ENCODE data around the gene DDX49. TPM values are rescaled to one million over a fixed set of nuclear protein-coding genes. Genes with fewer than 3 reads are reported as not detected.

The DDX49 gene
- total and polyA plus RNA-seq, 2 of the 4 experiments (the other 2 are of a cell fraction) = 50.9 to 52.1 TPM

DNA sequence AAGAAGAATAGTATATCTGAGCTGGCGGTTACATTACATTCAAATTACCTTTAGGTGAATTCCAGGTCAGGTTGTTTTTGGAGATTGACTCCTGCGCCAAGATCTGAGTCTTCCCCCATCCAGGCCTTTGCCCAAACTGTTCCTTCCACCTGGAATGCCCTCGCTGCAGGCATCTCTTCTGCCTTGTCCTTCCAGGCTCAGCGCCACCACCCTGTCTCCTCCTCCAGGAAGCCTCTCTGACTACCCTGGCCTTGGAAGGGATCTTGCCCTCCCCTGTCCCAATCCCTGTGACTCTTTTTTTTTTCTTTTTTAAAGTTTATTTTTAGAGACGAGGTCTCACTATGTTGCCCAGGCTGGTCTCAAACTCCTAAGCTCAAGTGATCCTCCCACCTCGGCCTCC is 23.2 kb downstream of the DDX49 start:
- 100% methylated on average over 1 of the region's 6 CpGs; no CpG with 5 or more reads in 1 of the 2 experiments for WGBS, 2 experiments (ENCODE audit: extremely low coverage in 2 of 2, insufficient read length in 1 of 2)
- peaks cover 16% of the 10 kb centered on the region; the same call in 1 of the 2 replicates for H4K20me1 ChIP-seq (ENCODE audit: insufficient read depth, low read length)
- no peak overlapping the region for H3K4ac ChIP-seq (ENCODE audit: low read depth, low read length)
- H4K5ac ChIP-seq (ENCODE audit: low read depth, low read length) = no peak overlapping the region
- H2BK15ac ChIP-seq (ENCODE audit: low read depth, low read length) = no peak overlapping the region
- no peak overlapping the region for H3K4me2 ChIP-seq (ENCODE audit: low read depth, low read length)
- no peak overlapping the region for H3K4me3 ChIP-seq (ENCODE audit: insufficient read depth, low read depth, low read length)
- H3K27ac ChIP-seq (ENCODE audit: insufficient read depth, low read length) = no peak overlapping the region
- dilution Hi-C loops (cut with HindIII; ENCODE audit: low sequenced_read_pairs, unreplicated experiment) (no loop called here), intact Hi-C loops (cut with micrococcal nuclease) (no loop called here), in situ Hi-C loops (cut with MboI; ENCODE audit: low sequenced_read_pairs) (no loop called here)
- TF ChIP-seq, protein P1, sequence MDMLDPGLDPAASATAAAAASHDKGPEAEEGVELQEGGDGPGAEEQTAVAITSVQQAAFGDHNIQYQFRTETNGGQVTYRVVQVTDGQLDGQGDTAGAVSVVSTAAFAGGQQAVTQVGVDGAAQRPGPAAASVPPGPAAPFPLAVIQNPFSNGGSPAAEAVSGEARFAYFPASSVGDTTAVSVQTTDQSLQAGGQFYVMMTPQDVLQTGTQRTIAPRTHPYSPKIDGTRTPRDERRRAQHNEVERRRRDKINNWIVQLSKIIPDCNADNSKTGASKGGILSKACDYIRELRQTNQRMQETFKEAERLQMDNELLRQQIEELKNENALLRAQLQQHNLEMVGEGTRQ (IDR thresholded peaks at IDR 0.05; ENCODE audit: low read depth, low read length) = no peak
- TF ChIP-seq RCOR1 (IDR thresholded peaks at IDR 0.05; ENCODE audit: insufficient replicate concordance, low read length) (no peak), MAZ (IDR thresholded peaks at IDR 0.05; ENCODE audit: borderline replicate concordance, low read depth, low read length) (no peak), CHD1 (IDR thresholded peaks at IDR 0.05; ENCODE audit: low read depth, low read length) (no peak), NFE2L2 (IDR thresholded peaks at IDR 0.05; ENCODE audit: low read depth, low read length) (no peak), RAD21 (IDR thresholded peaks at IDR 0.05; ENCODE audit: low read length) (no peak), SMC3 (IDR thresholded peaks at IDR 0.05; ENCODE audit: low read depth, low read length) (no peak)
- TF ChIP-seq, protein P2, sequence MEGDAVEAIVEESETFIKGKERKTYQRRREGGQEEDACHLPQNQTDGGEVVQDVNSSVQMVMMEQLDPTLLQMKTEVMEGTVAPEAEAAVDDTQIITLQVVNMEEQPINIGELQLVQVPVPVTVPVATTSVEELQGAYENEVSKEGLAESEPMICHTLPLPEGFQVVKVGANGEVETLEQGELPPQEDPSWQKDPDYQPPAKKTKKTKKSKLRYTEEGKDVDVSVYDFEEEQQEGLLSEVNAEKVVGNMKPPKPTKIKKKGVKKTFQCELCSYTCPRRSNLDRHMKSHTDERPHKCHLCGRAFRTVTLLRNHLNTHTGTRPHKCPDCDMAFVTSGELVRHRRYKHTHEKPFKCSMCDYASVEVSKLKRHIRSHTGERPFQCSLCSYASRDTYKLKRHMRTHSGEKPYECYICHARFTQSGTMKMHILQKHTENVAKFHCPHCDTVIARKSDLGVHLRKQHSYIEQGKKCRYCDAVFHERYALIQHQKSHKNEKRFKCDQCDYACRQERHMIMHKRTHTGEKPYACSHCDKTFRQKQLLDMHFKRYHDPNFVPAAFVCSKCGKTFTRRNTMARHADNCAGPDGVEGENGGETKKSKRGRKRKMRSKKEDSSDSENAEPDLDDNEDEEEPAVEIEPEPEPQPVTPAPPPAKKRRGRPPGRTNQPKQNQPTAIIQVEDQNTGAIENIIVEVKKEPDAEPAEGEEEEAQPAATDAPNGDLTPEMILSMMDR (conservative IDR thresholded peaks at IDR 0.05; ENCODE audit: low read depth, low read length) = no peak
- no peak overlapping the region for H2BK120ac ChIP-seq (ENCODE audit: low read depth, low read length)
- peaks cover 6% of the 10 kb centered on the region for H3K4me1 ChIP-seq (ENCODE audit: control insufficient read depth, insufficient read depth, low read length)
- H2BK20ac ChIP-seq (ENCODE audit: low read depth, low read length) = no peak overlapping the region
- H2AK5ac ChIP-seq (ENCODE audit: low read depth, low read length) = peak overlapping the region; percentile 78; the same call in 1 of the 2 replicates
- no peak overlapping the region for H3K23ac ChIP-seq (ENCODE audit: low read depth, low read length)
- CTCF ChIA-PET = no interaction called here
- ATAC-seq (ENCODE audit: low read depth) (no peak), DNase-seq (no peak)
- no peak overlapping the region for H3K18ac ChIP-seq (ENCODE audit: low read depth, low read length)
- H3K36me3 ChIP-seq (ENCODE audit: control insufficient read depth, insufficient read depth, low read length) = peaks cover 17% of the 10 kb centered on the region
- no TSS peak for BruUV-seq (replicated peaks)
- H3K27me3 ChIP-seq (ENCODE audit: control insufficient read depth, insufficient read depth, low read length) = no peaks in the 10 kb centered on the region
- H3K9me3 ChIP-seq (ENCODE audit: control insufficient read depth, insufficient read depth, low read length) = no peaks in the 10 kb centered on the region
- no peak overlapping the region for H3K56ac ChIP-seq (ENCODE audit: extremely low read depth, insufficient read depth, low read length)
- peaks cover 10% of the 10 kb centered on the region for H3K9me1 ChIP-seq (ENCODE audit: insufficient read depth, low read length)
- H3K79me1 ChIP-seq (ENCODE audit: low read depth in 1 of 2, low read length in 2 of 2) = peaks cover 11 to 40% of the 10 kb centered on the region in 2 experiments
- H4K8ac ChIP-seq (ENCODE audit: low read depth in 2 of 2, low read length in 2 of 2) = no peak overlapping the region
- no peak overlapping the region for H4K91ac ChIP-seq (ENCODE audit: insufficient read depth, low read depth, low read length)
- POLR2A ChIA-PET (ENCODE audit: unreplicated experiment) = interaction anchor here (0.6 kb wide), 1 partner anchor 385 kb away, joined by 3 read pairs; the partner anchor contains the start of gene KXD1
- H2AK9ac ChIP-seq (replicated peaks; ENCODE audit: low read depth, low read length, poor library complexity) = no peak overlapping the region
- H3K14ac ChIP-seq (replicated peaks; ENCODE audit: low read depth, low read length) = no peak overlapping the region
- H2AFZ ChIP-seq (replicated peaks; ENCODE audit: low read length, poor library complexity) = no peak overlapping the region
- H2BK5ac ChIP-seq (ENCODE audit: low read depth, low read length, poor library complexity, severe bottlenecking) = no peak overlapping the region
- H3K9ac ChIP-seq (ENCODE audit: low read depth, low read length) = no peak overlapping the region
